Measurements from ENCODE around the gene CFAP74. TPM values are rescaled to one million over a fixed set of nuclear protein-coding genes. Genes with fewer than 3 reads are reported as not detected.
A peak's percentile ranks its signal among the peaks of the same experiment; 100 is the strongest.

Gene CFAP74
- total and polyA plus RNA-seq, 7 donors: 0.03 to 0.27 TPM; not detected in 5

GRCh38 chr1:2022063-2022770 is 18.6 kb upstream of the CFAP74 start:
- intact Hi-C loops (cut with DNase I): no loop called here
- Histone ChIP-seq H3K4me1 (peaks cover 0 to 19% (median 17%) of the 10 kb centered on the region in 4 donors), H3K9me3 (no peaks in the 10 kb centered on the region), H3K27me3 (peaks cover 45 to 80% (median 77%) of the 10 kb centered on the region in 3 donors), H3K27ac (no peak overlapping the region), H3K4me3 (no peak overlapping the region), H3K36me3 (no peaks in the 10 kb centered on the region)
- WGBS, 2 donors: 68 to 76% methylated on average over 21 of the region's 21 CpGs
- no peak for TF ChIP-seq CTCF (IDR thresholded peaks at IDR 0.05)
- no peak for TF ChIP-seq POLR2AphosphoS5 (IDR thresholded peaks at IDR 0.05)
- TF ChIP-seq POLR2A (IDR thresholded peaks at IDR 0.05): no peak
- no peak for TF ChIP-seq EP300 (IDR thresholded peaks at IDR 0.05)
- no peak for DNase-seq

DNA sequence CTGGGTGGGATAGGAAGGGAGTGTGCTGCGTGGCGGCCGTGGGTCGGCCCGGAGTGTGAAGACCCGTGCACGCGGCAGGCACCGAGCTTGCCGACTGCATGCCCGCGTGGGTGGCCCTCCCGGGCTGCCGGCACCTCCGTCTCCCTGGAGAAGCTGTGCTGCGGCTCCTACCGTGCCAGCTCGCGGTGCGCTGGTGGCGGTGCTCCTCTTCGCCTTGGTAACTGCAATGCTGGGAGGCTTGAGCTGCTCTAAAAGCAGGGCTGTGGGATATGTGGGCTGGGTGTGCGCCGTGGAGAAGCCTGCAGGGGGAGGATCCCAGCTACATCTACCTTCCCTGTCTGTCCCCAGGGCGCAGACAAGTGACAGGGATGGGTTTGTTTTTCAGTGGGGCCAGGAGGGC is 18.0 kb upstream of the CFAP74 start:
- no peak for DNase-seq
- H3K27me3 ChIP-seq: peaks cover 45 to 87% (median 78%) of the 10 kb centered on the region in 3 donors
- TF ChIP-seq POLR2A (IDR thresholded peaks at IDR 0.05) (no peak), POLR2AphosphoS5 (IDR thresholded peaks at IDR 0.05) (no peak), EP300 (IDR thresholded peaks at IDR 0.05) (no peak), CTCF (IDR thresholded peaks at IDR 0.05) (no peak)
- H3K36me3 ChIP-seq: no peaks in the 10 kb centered on the region
- no peak overlapping the region for H3K4me3 ChIP-seq
- WGBS, 2 donors: 89 to 91% methylated on average over 25 of the region's 25 CpGs
- peaks cover 0 to 19% (median 17%) of the 10 kb centered on the region in 4 donors for H3K4me1 ChIP-seq
- no peak overlapping the region for H3K27ac ChIP-seq
- intact Hi-C loops (cut with DNase I): no loop called here
- H3K9me3 ChIP-seq: no peaks in the 10 kb centered on the region

GRCh38 chr1:2020310-2020655 is 16.7 kb upstream of the CFAP74 start:
- Histone ChIP-seq H3K4me3 (no peak overlapping the region), H3K27ac (no peak overlapping the region), H3K27me3 (peaks cover 43 to 97% (median 83%) of the 10 kb centered on the region in 3 donors), H3K4me1 (peaks cover 0 to 13% (median 10%) of the 10 kb centered on the region in 4 donors), H3K36me3 (no peaks in the 10 kb centered on the region), H3K9me3 (no peaks in the 10 kb centered on the region)
- no peak for DNase-seq
- 82 to 85% methylated on average over 11 of the region's 11 CpGs for WGBS, 2 donors
- TF ChIP-seq CTCF (IDR thresholded peaks at IDR 0.05) (no peak), POLR2AphosphoS5 (IDR thresholded peaks at IDR 0.05) (no peak), POLR2A (IDR thresholded peaks at IDR 0.05) (no peak), EP300 (IDR thresholded peaks at IDR 0.05) (no peak)
- intact Hi-C loops (cut with DNase I): no loop called here

DNA sequence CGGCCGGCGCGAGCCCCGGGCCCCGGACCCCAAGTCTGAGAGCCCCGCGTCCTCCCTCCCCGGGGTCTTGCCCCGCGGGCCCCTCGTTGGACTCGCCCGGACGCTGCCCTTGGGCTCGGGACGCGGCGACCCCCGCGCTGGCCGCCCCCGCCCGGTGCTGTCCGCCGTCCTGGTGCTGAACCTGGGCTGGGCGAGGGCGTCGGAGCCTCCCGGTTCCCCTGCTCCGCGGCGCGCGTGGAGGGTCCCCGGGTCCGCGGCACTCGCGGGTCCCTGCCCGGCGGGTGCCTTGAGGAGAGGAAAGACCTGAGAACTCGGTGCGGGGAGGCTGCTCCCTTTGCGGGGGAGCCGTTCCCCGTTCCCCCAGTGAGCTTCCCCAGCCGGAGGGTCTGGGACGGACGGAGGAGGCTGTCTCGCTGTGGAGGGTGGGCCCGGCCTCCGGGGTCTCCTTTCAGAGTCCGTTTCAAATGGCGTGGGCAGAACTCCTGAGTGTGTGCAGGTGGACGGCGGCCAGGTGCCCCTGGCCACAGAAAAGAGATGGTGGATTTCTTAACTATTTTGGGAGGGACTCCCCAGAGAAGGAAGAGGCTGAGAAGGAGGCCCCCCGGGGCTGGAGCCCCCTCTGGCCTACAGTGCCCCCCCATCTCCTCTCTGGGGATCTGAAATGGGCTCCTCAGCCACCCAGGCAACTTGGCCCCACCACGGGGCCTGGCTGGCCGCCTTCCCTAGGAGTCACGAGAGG is 16.2 kb upstream of the CFAP74 start:
- TF ChIP-seq CTCF (IDR thresholded peaks at IDR 0.05) (no peak), POLR2A (IDR thresholded peaks at IDR 0.05) (no peak), EP300 (IDR thresholded peaks at IDR 0.05) (no peak), POLR2AphosphoS5 (IDR thresholded peaks at IDR 0.05) (no peak)
- H3K4me1 ChIP-seq: peaks cover 0 to 11% (median 8%) of the 10 kb centered on the region in 4 donors
- H3K27me3 ChIP-seq: peaks cover 42 to 97% (median 81%) of the 10 kb centered on the region in 3 donors
- intact Hi-C loops (cut with DNase I): no loop called here
- 11 to 14% methylated on average over 61 of the region's 61 CpGs for WGBS, 2 donors
- peak overlapping the region in 2 of 4 donors; percentile 25 to 30 for H3K4me3 ChIP-seq
- DNase-seq: no peak
- H3K9me3 ChIP-seq: no peaks in the 10 kb centered on the region
- H3K36me3 ChIP-seq: no peaks in the 10 kb centered on the region
- H3K27ac ChIP-seq: no peak overlapping the region

All from sigmoid colon (tissue), 7 donors.